Brain pericyte (primary cell): ENCODE results near the gene RPS6KA2.

Source experiments
- DNase-seq: peaks from one replicate; pipeline ENCODE4 v3.0.0-alpha.2; 2012; ENCODE audit warnings: low read depth, low spot score

RPS6KA2 gene

GRCh38 chr6:166615059-166615770, 11.8 kb downstream of the RPS6KA2 start:
- no peak for DNase-seq

GRCh38 chr6:166614589-166614988, 12.5 kb downstream of the RPS6KA2 start:
- DNase-seq = no peak

GRCh38 chr6:166614171-166614583, 12.9 kb downstream of the RPS6KA2 start:
- DNase-seq = no peak

GRCh38 chr6:166613027-166613426, 14.0 kb downstream of the RPS6KA2 start:
- DNase-seq = no peak

GRCh38 chr6:166612471-166612881, 14.6 kb downstream of the RPS6KA2 start:
- DNase-seq = no peak

- no peak for DNase-seq
Measured at GRCh38 chr6:166611631-166612030, 15.4 kb downstream of the RPS6KA2 start.

GRCh38 chr6:166610069-166610468, 17.0 kb downstream of the RPS6KA2 start:
- DNase-seq = no peak

- DNase-seq = no peak
Measured at GRCh38 chr6:166608774-166609173, 18.3 kb downstream of the RPS6KA2 start.

- DNase-seq = no peak
Measured at GRCh38 chr6:166605752-166606151, 21.3 kb downstream of the RPS6KA2 start.

- no peak for DNase-seq
Measured at GRCh38 chr6:166604911-166605310, 22.1 kb downstream of the RPS6KA2 start.

GRCh38 chr6:166604328-166604727, 22.7 kb downstream of the RPS6KA2 start:
- DNase-seq = no peak

- no peak for DNase-seq
Measured at GRCh38 chr6:166603043-166603690, 23.9 kb downstream of the RPS6KA2 start.

- DNase-seq = no peak
Measured at GRCh38 chr6:166601956-166602355, 25.1 kb downstream of the RPS6KA2 start.

- no peak for DNase-seq
Measured at GRCh38 chr6:166600931-166601330, 26.1 kb downstream of the RPS6KA2 start.

GRCh38 chr6:166599205-166599604, 27.8 kb downstream of the RPS6KA2 start:
- DNase-seq = no peak

GRCh38 chr6:166598441-166599138, 28.5 kb downstream of the RPS6KA2 start:
- DNase-seq = no peak

- no peak for DNase-seq
Measured at GRCh38 chr6:166597711-166598440, 29.2 kb downstream of the RPS6KA2 start.

- DNase-seq = no peak
Measured at GRCh38 chr6:166596776-166597507, 30.1 kb downstream of the RPS6KA2 start.

- no peak for DNase-seq
Measured at GRCh38 chr6:166595949-166596348, 31.1 kb downstream of the RPS6KA2 start.

GRCh38 chr6:166595061-166595780, 31.8 kb downstream of the RPS6KA2 start:
- DNase-seq = no peak

GRCh38 chr6:166592821-166593220, 34.2 kb downstream of the RPS6KA2 start:
- no peak for DNase-seq
